Ascending aorta (tissue), 2 donors: Measurements from ENCODE around the gene GSTO2. TPM values are rescaled to one million over a fixed set of nuclear protein-coding genes. Genes with fewer than 3 reads are reported as not detected.

Experiments used
- DNase-seq, 2 donors: peaks; one replicate each; pipeline ENCODE4 v3.0.0-alpha.2; 2019; ENCODE audit warnings: low spot score in 2 of 2
- H3K27ac ChIP-seq, 2 donors: fragments of 200-600 bp; sonication (generic); one replicate each; pipeline ENCODE4 v1.5.1; 2016 to 2017; ENCODE audit warnings: mild to moderate bottlenecking in 1 of 2
- H3K27me3 ChIP-seq: fragments of 200-600 bp; sonication (generic); one replicate; pipeline ENCODE4 v1.5.1; 2017
- H3K36me3 ChIP-seq, 2 donors: fragments of 200-600 bp; sonication (generic); one replicate each; pipeline ENCODE4 v1.5.1; 2016
- H3K4me1 ChIP-seq, 2 donors: fragments of 200-600 bp; sonication (generic); one replicate each; pipeline ENCODE4 v1.5.1; 2016 to 2017; ENCODE audit warnings: mild to moderate bottlenecking in 1 of 2
- H3K4me3 ChIP-seq, 2 donors: fragments of 200-600 bp; sonication (generic); one replicate each; pipeline ENCODE4 v1.5.1; 2016 to 2017; ENCODE audit warnings: mild to moderate bottlenecking in 1 of 2
- H3K9me3 ChIP-seq, 2 donors: fragments of 200-600 bp; sonication (generic); one replicate each; pipeline ENCODE4 v1.5.1; 2016
- CTCF ChIP-seq, 3 experiments: fragments of 200-600 bp in 2 of 3; fragments of 450-650 bp in 1 of 3; sonication (generic) in 2 of 3; IDR thresholded peaks; one replicate each; pipeline ENCODE4 v1.5.1; 2016 to 2019; ENCODE audit warnings: antibody characterized with exemption in 3 of 3, mild to moderate bottlenecking in 1 of 3, moderate library complexity in 1 of 3
- intact Hi-C: fragments of 100-400 bp; cut with DNase I; formaldehyde crosslinking; loops from one replicate; pipeline ENCODE4 v1.15.1; 2023
- total RNA-seq: library from RNA; depleted of rRNA; stranded (reverse); fragments of >200 nt; gene quantifications from one replicate; pipeline ENCODE4 v1.1.0, GENCODE V29; 2016

The GSTO2 gene
- total RNA-seq, 1 donor from 2014 or later: not detected

GRCh38 chr10:104268405-104268712 lies 625 bp upstream of the GSTO2 start:
- peak overlapping the region; percentile 97 to 98 for H3K4me3 ChIP-seq
- TF ChIP-seq CTCF (IDR thresholded peaks at IDR 0.05): no peak
- peaks cover 19 to 29% of the 10 kb centered on the region in 2 donors for H3K36me3 ChIP-seq
- H3K27me3 ChIP-seq: no peaks in the 10 kb centered on the region
- peak overlapping the region; percentile 91 to 97 for H3K27ac ChIP-seq
- no peaks in the 10 kb centered on the region for H3K9me3 ChIP-seq
- DNase-seq: no peak
- intact Hi-C loops: loop anchor here (2.0 kb wide), 1 partner anchor 36 kb away; the partner anchor contains the start of gene CFAP43
- H3K4me1 ChIP-seq: peaks cover 0 to 11% of the 10 kb centered on the region in 2 donors

- Histone ChIP-seq H3K9me3 (no peaks in the 10 kb centered on the region), H3K36me3 (no peaks in the 10 kb centered on the region), H3K27ac (no peak overlapping the region), H3K4me3 (no peak overlapping the region), H3K27me3 (no peaks in the 10 kb centered on the region), H3K4me1 (peaks cover 0 to 5% of the 10 kb centered on the region in 2 donors)
- TF ChIP-seq CTCF (IDR thresholded peaks at IDR 0.05): no peak
- intact Hi-C loops: no loop called here
- DNase-seq: no peak
Observed at GRCh38 chr10:104273286-104273685, 4.3 kb downstream of the GSTO2 start.

GRCh38 chr10:104273899-104274575 lies 5.1 kb downstream of the GSTO2 start:
- H3K9me3 ChIP-seq: no peaks in the 10 kb centered on the region
- H3K4me3 ChIP-seq: peak overlapping the region; percentile 24 to 59
- no peaks in the 10 kb centered on the region for H3K27me3 ChIP-seq
- no peak overlapping the region for H3K27ac ChIP-seq
- peaks cover 0 to 3% of the 10 kb centered on the region in 2 donors for H3K4me1 ChIP-seq
- TF ChIP-seq CTCF (IDR thresholded peaks at IDR 0.05): no peak
- H3K36me3 ChIP-seq: no peaks in the 10 kb centered on the region
- no peak for DNase-seq
- intact Hi-C loops: no loop called here

- Histone ChIP-seq H3K27ac (no peak overlapping the region), H3K9me3 (no peaks in the 10 kb centered on the region), H3K4me1 (no peaks in the 10 kb centered on the region), H3K27me3 (no peaks in the 10 kb centered on the region), H3K4me3 (peak overlapping the region; percentile 24 to 59), H3K36me3 (no peaks in the 10 kb centered on the region)
- TF ChIP-seq CTCF (IDR thresholded peaks at IDR 0.05): peak; percentile 60 to 92 (median 83)
- no peak for DNase-seq
- intact Hi-C loops: no loop called here
Observed at GRCh38 chr10:104274762-104275721, 6.1 kb downstream of the GSTO2 start.

- no peaks in the 10 kb centered on the region for H3K36me3 ChIP-seq
- H3K4me1 ChIP-seq: no peaks in the 10 kb centered on the region
- no peak overlapping the region for H3K27ac ChIP-seq
- no peak for DNase-seq
- intact Hi-C loops: no loop called here
- H3K9me3 ChIP-seq: no peaks in the 10 kb centered on the region
- H3K27me3 ChIP-seq: no peaks in the 10 kb centered on the region
- TF ChIP-seq CTCF (IDR thresholded peaks at IDR 0.05): no peak
- H3K4me3 ChIP-seq: no peak overlapping the region
Observed at GRCh38 chr10:104276192-104276591, 7.2 kb downstream of the GSTO2 start.
